BJ (cell line): ENCODE data around the gene NCR3LG1. TPM values are rescaled to one million over a fixed set of nuclear protein-coding genes. Genes with fewer than 3 reads are reported as not detected.

Source experiments
- CTCF ChIA-PET: fragments of 350-600 bp; formaldehyde crosslinking; extraction: SDS; loops from one replicate; lab custom pipeline; 2021; ENCODE audit warnings: antibody characterized with exemption, inconsistent platforms; lab: Yijun Ruan, JAX
- POLR2A ChIA-PET: fragments of 300-600 bp; sonication (Branson Sonifier 250); formaldehyde crosslinking; extraction: SDS; loops from one replicate; lab custom pipeline; 2021; ENCODE audit warnings: antibody characterized with exemption; lab: Charles Lee
- DNase-seq: peaks from one replicate; pipeline ENCODE4 v3.0.0-alpha.2; 2011; ENCODE audit warnings: low read depth
- H3K27me3 ChIP-seq: 2 replicates; pipeline ENCODE4 v1.6.0; 2011; ENCODE audit warnings: low read length; ENCODE audit not compliant: control insufficient read depth, insufficient read depth
- H3K36me3 ChIP-seq: 2 replicates; pipeline ENCODE4 v1.5.1; 2011; ENCODE audit warnings: low read length; ENCODE audit not compliant: control insufficient read depth, insufficient read depth
- H3K4me3 ChIP-seq: 2 replicates; pipeline ENCODE4 v1.5.1; 2011; ENCODE audit warnings: low read depth, mild to moderate bottlenecking, control low read depth, low read length
- CTCF ChIP-seq: IDR thresholded peaks from 2 replicates; pipeline ENCODE4 v1.5.1; 2011; ENCODE audit warnings: low read depth, mild to moderate bottlenecking, control low read depth, inconsistent platforms, low read length, moderate library complexity; ENCODE audit not compliant: insufficient read depth
- polyA minus RNA-seq: library from RNA; depleted of rRNA, polyadenylated mRNA; stranded (reverse); fragments of >200 nt; gene quantifications from 2 replicates; pipeline ENCODE4 v1.2.3, GENCODE V29; 2011; rRNA and poly(A)+ RNA removed
- polyA plus RNA-seq: library from polyadenylated mRNA; depleted of rRNA; stranded (reverse); fragments of >200 nt; gene quantifications from 2 replicates; pipeline ENCODE4 v1.2.3, GENCODE V29; 2011; rRNA removed

The NCR3LG1 gene
- 1.5 and 2.0 TPM in 2 replicates for polyA plus RNA-seq
- polyA minus RNA-seq, result 3.1 TPM in 2 replicates

GRCh38 chr11:17351510-17352176 is at the start of gene NCR3LG1:
Gene NCR3LG1 (plus strand): TSS chr11:17351800. CDS start chr11:17351970, 170 bp downstream.
- Histone ChIP-seq H3K4me3 (peak within 1 kb of the TSS; percentile 53), H3K27me3 (no peaks in the 10 kb centered on the region), H3K36me3 (no peaks in the 10 kb centered on the region)
- ChIA-PET POLR2A (interaction anchor here (1.1 kb wide), 1 partner anchor 8 kb away, joined by 26 read pairs; no protein-coding TSS in a partner anchor), CTCF (no interaction called here)
- peak; percentile 5 for DNase-seq
- 0 out of 2 replicates have a peak, but pooled peaks have one; percentile 5 for TF ChIP-seq CTCF

GRCh38 chr11:17313349-17314231 is 38.0 kb upstream of the NCR3LG1 start:
- Histone ChIP-seq H3K27me3 (no peaks in the 10 kb centered on the region), H3K36me3 (no peaks in the 10 kb centered on the region; the same call in 1 of the 2 replicates), H3K4me3 (no peak overlapping the region)
- no peak for DNase-seq
- POLR2A ChIA-PET, result no interaction called here
- CTCF ChIA-PET, result interaction anchor here (1.2 to 1.9 kb wide), 2 partner anchors 15 to 84 kb away, joined by 4 to 10 read pairs; no protein-coding TSS in a partner anchor
- no peak for TF ChIP-seq CTCF

GRCh38 chr11:17314232-17314547 is 37.4 kb upstream of the NCR3LG1 start:
- CTCF ChIA-PET, result interaction anchor here (1.2 to 1.9 kb wide), 2 partner anchors 15 to 84 kb away, joined by 4 to 10 read pairs; no protein-coding TSS in a partner anchor
- TF ChIP-seq CTCF, result no peak
- Histone ChIP-seq H3K27me3 (no peaks in the 10 kb centered on the region), H3K4me3 (no peak overlapping the region), H3K36me3 (no peaks in the 10 kb centered on the region; the same call in 1 of the 2 replicates)
- peak; percentile 78 for DNase-seq
- POLR2A ChIA-PET, result no interaction called here

GRCh38 chr11:17314904-17315426 is 36.6 kb upstream of the NCR3LG1 start:
- Histone ChIP-seq H3K27me3 (no peaks in the 10 kb centered on the region), H3K4me3 (no peak overlapping the region), H3K36me3 (no peaks in the 10 kb centered on the region; the same call in 1 of the 2 replicates)
- POLR2A ChIA-PET, result no interaction called here
- TF ChIP-seq CTCF, result no peak
- DNase-seq, result no peak
- CTCF ChIA-PET, result interaction anchor here (1.2 to 1.9 kb wide), 2 partner anchors 14 to 85 kb away, joined by 4 to 10 read pairs; no protein-coding TSS in a partner anchor
